ENCODE measurements around the gene ARL3.
"Not testable (repeated sequence)": the region's sequence is repeated elsewhere in the genome, so short reads cannot be mapped to it uniquely, and the experiment has no call there.

The ARL3 gene

GRCh38 chr10:102713814-102714620, at the start of gene ARL3:
Gene ARL3, minus strand, starts transcription at chr10:102714397. Its CDS starts 122 bp downstream, at chr10:102714275.
- peak; percentile 98 for DNase-seq (ENCODE audit: low spot score)

GRCh38 chr10:102763037-102763607, 48.9 kb upstream of the ARL3 start:
- DNase-seq (ENCODE audit: low spot score): no peak

- DNase-seq (ENCODE audit: low spot score): no peak
These were observed 48.3 kb upstream of the ARL3 start for GRCh38 chr10:102762401-102763015.

GRCh38 chr10:102761981-102762380, 47.8 kb upstream of the ARL3 start:
- no peak for DNase-seq (ENCODE audit: low spot score)

- no peak for DNase-seq (ENCODE audit: low spot score)
These were observed 45.5 kb upstream of the ARL3 start for GRCh38 chr10:102759497-102760210.

- DNase-seq (ENCODE audit: low spot score): not testable (repeated sequence)
These were observed 44.7 kb upstream of the ARL3 start for GRCh38 chr10:102758933-102759262.

GRCh38 chr10:102758240-102758932, 44.2 kb upstream of the ARL3 start:
- DNase-seq (ENCODE audit: low spot score): no peak

- DNase-seq (ENCODE audit: low spot score): no peak
These were observed 43.1 kb upstream of the ARL3 start for GRCh38 chr10:102757323-102757722.

- DNase-seq (ENCODE audit: low spot score): no peak
These were observed 39.5 kb upstream of the ARL3 start for GRCh38 chr10:102753718-102754117.

GRCh38 chr10:102752934-102753664, 38.9 kb upstream of the ARL3 start:
- DNase-seq (ENCODE audit: low spot score): peak; percentile 17

GRCh38 chr10:102752266-102752930, 38.2 kb upstream of the ARL3 start:
- DNase-seq (ENCODE audit: low spot score): no peak

GRCh38 chr10:102745157-102745556, 31.0 kb upstream of the ARL3 start:
- DNase-seq (ENCODE audit: low spot score): no peak

- DNase-seq (ENCODE audit: low spot score): no peak
These were observed 30.3 kb upstream of the ARL3 start for GRCh38 chr10:102744374-102745051.

GRCh38 chr10:102743588-102744373, 29.6 kb upstream of the ARL3 start, which contains the start of gene WBP1L:
Gene WBP1L, plus strand, starts transcription at chr10:102743948. Its CDS starts 106 bp downstream, at chr10:102744054.
- DNase-seq (ENCODE audit: low spot score): peak; percentile 99

GRCh38 chr10:102743078-102743587, 28.9 kb upstream of the ARL3 start:
- no peak for DNase-seq (ENCODE audit: low spot score)

- not testable (repeated sequence) for DNase-seq (ENCODE audit: low spot score)
These were observed 28.1 kb upstream of the ARL3 start for GRCh38 chr10:102742313-102742712.

- no peak for DNase-seq (ENCODE audit: low spot score)
These were observed 27.6 kb upstream of the ARL3 start for GRCh38 chr10:102741726-102742237.

GRCh38 chr10:102740229-102740628, 26.0 kb upstream of the ARL3 start:
- DNase-seq (ENCODE audit: low spot score): no peak

GRCh38 chr10:102738692-102739121, 24.5 kb upstream of the ARL3 start:
- no peak for DNase-seq (ENCODE audit: low spot score)
